ENCODE measurements around the gene ST8SIA5. TPM values are rescaled to one million over a fixed set of nuclear protein-coding genes. Genes with fewer than 3 reads are reported as not detected.

ST8SIA5 gene
- total RNA-seq, 1 donor from 2014 or later = 0.23 TPM

DNA sequence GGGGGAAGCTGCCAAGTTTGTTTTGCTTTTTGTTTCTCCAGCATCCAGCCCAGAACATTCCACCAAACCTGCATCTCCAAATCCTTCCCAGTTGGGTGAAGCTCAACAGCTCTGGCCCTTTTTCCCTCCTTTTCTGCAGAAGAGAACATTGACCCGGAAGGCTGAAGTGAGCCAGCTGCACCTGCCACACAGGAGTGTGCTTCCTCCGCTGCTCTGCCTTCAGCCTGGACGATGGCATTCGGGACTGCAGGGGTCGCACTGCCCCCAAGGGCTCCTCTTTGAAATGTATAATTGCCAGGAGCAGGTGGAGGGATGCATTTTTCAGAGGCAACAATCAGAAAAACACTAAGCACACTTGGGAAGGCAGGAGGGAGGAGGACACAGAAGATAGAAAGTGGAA, 41.8 kb downstream of the ST8SIA5 start:
- ATAC-seq (no peak), DNase-seq (ENCODE audit: low spot score) (no peak)

DNA sequence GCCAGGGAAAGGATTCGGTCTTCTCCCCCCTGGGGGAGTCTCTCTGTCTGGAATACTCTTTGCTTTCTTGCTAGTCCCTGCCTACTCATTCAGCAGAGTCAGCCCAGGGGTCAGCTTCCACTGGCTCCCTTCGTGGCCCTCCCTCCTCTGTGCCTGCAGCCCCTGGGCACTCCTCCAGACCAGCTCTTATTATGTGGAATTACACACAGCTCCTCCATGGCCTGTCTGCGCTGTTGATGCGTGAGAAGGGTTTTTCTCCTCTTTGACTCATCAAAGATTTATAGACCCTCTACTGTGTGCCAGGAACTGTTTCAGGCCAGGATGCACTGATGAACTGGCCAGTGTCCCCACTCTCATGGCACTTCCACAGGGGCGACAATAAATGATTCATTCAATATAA, 44.4 kb downstream of the ST8SIA5 start:
- ATAC-seq (no peak), DNase-seq (ENCODE audit: low spot score) (no peak)

DNA sequence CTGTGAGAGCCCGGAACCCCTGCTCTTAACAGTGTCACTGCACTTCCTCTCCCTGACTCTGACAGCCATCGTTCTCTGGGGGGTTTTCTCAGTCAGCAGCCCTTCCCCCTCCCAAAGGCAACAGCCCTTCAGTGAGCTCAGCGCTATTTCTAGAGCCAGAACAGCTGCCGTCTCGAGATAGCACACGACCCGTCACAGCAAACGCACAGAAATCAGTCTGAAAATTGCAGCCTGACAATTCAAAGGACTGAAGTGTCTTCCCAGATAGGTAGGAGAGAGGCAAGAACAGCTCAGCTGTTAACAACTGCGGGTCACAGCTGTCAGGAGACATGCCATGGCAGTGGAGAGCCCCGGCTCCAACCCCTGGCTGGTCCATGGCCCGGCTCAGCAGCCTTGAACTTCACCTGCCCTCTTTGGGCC, 45.4 kb downstream of the ST8SIA5 start:
- DNase-seq (ENCODE audit: low spot score) (no peak), ATAC-seq (no peak)

DNA sequence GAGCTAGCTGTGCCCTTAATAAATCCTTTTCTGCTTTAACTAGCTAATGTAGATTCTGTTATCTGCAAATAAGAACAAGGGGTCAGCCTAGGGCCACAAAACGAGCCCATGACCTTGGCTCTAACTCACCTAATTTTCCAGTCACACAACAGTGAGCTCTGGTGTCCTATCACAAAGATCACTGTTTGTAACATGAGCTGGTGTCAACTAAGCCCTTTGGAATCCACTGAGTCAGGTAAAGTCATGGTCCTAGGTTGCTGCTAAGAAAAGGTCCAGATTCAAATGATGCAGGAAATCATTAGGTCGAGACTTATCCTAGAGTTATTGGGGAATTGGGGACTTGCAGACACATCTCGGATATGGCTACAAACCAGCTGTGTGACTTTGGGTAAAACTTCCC, 49.9 kb downstream of the ST8SIA5 start:
- ATAC-seq = no peak
- no peak for DNase-seq (ENCODE audit: low spot score)

DNA sequence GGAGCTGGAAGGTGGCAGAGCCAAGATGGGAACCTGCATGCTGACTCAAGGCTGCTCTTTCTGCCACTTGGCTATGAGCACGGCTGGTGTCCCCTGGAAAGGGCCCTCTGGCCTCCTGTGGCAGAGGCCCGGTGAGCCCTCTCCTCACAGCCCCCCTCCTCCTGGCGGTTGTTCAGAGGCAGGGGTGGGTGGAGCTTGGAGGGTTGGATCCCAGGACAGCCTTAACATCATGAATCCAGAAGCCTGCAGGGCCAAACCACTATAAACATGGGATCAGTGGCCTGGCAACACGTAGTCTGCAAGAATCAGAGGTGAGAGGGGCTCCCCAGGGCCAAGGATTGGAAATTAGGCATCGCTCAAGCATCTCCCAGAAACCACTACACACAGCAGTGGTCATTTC, 51.3 kb downstream of the ST8SIA5 start:
- ATAC-seq = no peak
- DNase-seq (ENCODE audit: low spot score) = no peak

DNA sequence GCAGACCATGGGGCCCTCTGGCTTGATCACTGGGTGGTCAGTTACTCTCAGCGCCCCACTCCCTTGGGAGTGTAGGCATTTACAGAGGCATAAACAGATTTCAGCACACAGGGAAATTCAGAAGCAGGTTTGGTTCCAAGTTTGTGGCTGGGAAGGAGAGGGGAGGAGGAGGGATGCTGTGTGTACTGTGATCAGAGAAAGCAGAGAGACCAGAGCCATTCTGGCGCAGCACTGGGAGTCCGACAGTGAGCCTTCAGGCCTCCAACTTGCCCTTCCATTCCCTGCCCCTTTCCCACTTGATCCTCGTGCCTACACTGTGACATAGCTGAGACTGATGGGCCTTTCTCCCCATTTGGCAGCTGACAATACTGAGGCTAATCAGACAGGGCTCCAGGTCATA, 52.0 kb downstream of the ST8SIA5 start:
- ATAC-seq (no peak), DNase-seq (ENCODE audit: low spot score) (no peak)

DNA sequence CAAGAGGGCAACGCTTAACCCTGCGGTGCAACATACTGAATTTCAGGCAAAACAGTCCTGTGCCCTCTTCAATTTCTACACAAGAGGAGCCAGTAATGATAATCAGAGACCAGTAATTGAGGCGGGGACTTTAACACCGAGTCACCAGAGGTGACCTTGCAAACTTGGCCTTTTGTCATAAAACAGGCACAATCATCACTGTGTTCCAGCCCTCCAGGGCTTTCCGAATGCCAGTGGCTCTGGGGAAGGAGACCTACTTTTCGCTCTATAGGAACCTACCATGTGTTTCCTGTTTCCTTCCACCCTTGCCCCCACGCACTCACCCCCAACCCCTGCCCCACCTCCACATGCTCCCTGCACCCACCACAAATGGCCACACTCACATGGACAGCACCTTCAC, 52.7 kb downstream of the ST8SIA5 start:
- no peak for DNase-seq (ENCODE audit: low spot score)
- no peak for ATAC-seq

DNA sequence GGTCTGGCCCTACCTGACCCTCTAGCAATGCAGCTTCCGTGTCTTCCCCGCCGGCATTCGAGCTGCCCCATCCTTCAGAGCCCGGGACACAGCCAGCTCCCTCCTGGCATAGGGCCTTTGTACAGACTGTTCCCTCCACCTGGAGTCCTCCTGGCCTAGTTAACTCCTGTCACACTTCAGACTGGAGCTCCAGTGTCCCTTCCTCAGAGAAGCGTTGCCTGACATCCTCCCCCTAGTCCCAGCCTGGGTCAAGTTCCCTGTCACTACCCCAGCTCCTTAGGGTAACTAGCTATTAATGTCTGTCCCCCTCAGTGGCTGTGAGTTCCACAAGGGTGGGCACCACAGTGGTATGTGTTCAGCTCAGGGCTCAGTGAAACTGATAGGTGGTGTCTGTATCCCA, 54.4 kb downstream of the ST8SIA5 start:
- no peak for ATAC-seq

DNA sequence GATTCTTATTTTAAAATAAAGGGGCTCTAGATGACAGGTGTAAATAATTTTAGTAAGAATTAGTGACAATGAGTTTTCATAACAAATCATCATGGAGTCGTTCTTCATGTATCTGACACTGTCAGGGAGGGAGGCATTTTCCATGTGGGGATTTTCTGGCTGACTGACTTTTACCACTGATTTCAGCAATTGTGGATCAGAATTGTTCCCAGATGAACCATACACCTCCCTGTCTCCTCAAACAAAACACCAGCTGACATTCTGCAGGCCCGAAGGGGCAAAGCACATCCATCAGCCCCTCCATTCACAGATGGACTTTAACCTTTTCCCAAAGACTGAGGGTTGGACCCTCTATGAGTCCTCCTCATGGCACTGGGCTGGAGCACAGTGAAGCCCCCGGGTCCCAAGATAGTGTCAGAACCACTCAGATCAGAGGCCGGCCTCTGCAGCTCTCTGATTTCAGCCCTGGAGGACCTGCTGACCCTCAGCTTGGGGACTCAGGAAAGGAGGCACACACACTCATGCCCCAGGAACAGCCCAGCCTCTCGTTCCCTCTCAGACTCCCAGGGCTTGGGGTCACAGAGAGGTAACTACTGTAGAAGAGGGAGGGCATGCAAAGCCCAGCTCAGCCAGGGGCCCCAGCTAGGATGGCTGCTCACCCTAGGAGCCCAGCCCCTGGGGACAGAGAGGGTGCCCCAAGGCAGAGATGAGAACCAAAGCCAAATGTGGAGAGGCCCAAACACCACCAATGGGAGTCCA, 56.6 kb downstream of the ST8SIA5 start:
- DNase-seq (ENCODE audit: low spot score) = no peak
- ATAC-seq = no peak

More for the DNA sequence above, 54.4 kb downstream of the ST8SIA5 start:
- no peak for DNase-seq (ENCODE audit: low spot score)

DNA sequence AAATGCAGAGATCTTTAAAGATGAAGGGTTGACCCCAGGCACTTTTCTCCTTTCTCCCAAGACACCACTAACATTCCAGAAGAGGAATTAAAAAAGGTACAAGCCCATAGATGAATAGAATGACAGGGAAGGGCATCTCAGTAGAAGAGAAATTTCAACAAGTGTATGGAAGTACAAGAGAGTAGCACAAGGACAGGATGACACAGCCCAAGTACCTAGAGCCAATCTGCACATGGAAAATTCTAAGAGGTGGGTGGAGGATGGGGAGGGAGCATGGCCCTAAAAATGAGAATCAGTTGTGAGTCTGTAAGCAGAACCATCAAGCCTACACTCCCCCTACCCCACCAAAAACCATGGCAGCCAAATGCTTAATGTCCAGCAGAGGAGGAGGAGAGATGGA, 60.2 kb downstream of the ST8SIA5 start:
- DNase-seq (ENCODE audit: low spot score) = no peak
- ATAC-seq = no peak

DNA sequence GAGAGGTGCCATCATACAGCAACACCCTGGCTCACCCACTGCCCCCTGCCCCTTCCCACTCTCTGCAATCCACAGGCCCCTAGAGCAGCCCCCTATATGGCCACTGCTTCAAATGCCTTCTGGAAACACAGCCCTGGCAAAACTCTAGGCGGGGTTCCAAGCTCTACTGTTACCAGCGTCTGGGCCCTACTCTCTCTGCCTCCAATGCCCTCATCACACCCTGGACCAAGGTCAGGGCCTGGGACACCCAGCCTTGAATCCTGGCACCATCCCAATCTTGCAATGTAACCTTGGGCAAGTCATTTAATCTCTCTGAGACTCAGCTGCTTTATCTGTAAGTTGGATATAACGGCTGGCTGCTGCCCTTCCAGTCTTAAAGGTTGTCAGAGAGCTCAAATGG, 60.6 kb downstream of the ST8SIA5 start:
- DNase-seq (ENCODE audit: low spot score) = no peak
- no peak for ATAC-seq

DNA sequence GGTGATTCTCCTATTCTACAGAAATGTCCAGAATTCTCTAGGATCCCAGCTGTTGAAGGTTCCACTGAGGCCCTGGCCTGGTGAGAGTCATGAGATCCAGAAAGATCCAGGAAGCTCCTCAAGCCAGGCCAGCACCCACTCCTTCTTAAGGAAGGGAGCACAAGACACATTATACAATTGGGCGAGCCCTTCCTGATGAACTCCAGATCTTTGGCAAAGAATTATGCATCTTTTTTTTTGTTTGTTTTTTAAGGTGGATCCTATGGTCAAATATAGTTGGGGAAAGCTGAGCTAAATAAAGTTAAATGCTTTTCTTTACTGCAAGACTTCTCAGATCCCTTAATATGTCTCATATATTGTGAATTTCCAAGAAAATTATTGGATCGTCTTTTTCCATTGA, 62.9 kb downstream of the ST8SIA5 start:
- DNase-seq (ENCODE audit: low spot score) = no peak
- no peak for ATAC-seq

DNA sequence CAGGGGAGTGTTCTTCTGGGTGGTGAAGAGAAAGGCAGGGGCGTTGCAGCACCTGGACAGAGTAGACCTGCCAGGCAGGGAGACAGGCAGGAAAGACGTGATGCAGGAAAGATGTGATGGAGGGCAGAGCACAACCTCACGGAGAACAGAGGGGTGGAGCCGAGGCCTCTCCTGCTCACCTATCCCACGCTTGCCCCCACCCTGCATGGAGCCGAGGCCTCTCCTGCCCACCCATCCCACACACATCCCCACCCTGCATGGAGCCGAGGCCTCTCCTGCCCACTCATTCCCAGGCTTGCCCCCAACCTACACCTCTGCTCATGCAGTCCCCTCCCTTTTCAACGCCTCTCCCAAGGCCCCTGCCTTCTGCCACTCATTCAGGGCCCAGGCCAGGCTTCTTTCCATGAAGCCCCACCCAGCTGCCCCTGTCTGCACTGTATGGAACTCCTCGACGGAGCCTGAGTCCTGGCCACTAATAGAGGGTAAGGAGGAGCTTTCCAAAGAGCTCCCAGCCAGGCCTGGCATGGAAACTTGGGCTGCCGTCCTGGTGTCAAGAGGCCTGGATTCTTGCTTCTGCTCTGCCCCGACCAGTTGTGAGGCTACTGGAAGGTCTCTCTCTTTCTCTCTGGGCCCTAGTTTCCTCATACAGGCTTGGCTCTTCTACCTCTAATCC, 67.9 kb downstream of the ST8SIA5 start:
- DNase-seq (ENCODE audit: low spot score) (no peak), ATAC-seq (no peak)

DNA sequence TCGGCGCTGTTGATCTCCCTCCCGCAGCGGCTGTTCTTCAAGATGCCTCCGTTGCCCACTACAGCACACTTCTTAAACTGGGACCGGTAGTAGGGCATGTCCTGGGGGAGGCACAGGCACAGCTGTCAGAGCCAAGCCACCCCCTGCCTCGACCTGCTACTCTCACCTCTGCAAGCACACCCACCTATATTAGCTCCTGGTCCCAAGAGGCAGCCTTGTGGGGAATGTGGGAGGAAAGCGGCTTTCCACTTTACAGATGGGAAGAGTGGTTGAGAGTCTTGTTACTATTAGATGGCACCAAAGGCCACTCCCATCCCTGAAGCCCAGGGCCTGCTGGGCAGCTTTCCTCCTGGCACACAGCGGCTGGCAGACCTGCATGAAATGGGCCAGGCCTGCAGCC, 70.7 kb downstream of the ST8SIA5 start:
- DNase-seq (ENCODE audit: low spot score) (no peak), ATAC-seq (no peak)

DNA sequence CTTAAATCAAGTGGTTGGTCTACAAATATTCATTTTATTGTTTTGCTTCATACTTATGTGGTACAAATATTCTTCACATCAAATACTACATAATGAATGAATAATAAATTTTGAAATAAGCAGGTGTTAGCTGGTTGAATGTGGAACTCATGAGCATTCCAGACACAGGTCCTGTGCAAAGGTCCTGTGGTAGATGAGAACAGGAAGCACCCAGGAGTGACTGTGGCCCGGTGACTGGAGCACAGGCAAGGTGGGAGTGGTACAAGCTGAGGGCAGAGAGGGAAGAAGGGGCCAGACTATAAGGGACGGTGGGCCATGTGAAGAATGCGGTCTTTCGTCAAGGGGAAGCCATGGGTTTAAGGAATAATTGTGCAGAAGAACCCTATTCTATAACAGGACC, 73.6 kb downstream of the ST8SIA5 start:
- no peak for ATAC-seq
- no peak for DNase-seq (ENCODE audit: low spot score)

DNA sequence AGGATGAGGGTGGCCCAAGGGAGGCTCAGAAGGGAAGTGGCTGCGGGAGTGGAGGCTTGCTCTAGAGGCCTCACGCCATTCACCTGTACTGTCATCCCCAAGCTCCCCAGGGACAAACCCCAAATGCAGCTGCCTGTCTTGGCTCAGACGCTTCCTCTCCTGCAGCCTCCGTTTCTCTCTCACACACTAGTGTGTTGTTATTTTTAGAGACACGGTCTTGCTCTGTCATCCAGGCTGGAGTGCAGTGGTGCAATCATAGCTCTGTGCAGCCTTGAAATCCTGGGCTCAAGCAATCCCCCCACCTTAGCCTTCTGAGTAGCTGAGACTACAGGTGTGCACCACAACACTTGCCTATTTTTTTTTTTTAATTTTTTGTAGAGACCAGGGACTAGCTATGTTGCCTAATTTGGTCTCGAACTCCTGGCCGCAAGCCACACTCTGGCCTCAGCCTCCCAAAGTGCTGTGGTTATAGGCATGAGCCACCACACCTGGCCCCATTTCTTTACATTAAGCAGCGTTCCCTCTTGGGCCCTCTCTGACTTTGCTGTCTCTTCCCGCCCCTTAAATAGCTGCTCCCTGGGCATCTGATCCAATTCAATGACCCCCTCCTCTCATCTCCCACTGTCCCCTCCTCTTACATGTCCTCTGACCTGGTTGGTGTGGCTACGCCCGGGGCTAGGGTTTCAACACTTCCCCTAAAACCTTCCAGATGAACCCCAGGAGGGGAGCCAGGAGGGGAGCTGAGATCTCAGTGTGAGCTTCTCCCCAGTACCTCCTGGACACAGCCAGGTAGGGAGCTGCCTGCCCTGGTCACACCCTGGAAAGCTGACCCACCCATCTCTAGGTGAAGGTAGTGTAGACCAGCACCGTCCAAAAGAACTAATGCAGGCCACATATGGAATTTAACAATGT, 75.8 kb downstream of the ST8SIA5 start:
- DNase-seq (ENCODE audit: low spot score) (no peak), ATAC-seq (no peak)

DNA sequence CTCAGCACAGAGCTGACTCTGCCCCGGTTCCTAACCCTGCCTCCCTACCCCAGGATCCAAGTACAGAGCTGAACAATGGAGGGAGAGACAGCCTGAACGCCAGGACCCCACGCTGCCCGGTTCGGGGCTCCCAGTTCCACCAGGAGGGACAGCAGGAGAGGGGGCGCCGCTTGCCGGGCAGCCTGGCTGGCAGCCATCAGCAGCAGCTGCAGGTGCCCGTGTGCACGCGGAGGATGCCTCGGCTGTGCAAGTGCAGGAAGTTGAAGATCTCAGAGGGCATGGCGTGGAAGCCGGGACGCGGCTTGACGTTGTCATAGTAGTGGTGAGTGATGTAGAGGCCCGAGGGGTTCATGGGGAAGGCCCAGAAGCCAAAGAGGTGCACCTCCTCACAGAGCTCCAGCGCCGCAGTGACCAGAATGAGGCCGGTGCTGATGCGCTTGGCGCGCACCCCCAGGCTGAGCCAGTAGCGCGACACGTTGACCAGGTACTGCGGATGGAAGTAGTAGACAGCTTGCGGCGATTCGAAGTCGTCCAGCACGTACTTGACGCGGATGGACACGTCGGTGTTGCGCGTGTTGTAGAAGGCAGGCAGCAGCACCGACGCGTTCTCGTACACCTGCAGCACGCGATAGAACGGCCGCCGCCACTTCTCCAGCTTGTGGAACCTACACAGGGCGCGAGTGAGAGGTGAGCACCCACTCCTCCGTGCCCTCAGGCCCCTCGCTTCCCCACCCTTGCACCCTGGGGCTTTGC, 76.8 kb downstream of the ST8SIA5 start:
- DNase-seq (ENCODE audit: low spot score) (no peak), ATAC-seq (no peak)

DNA sequence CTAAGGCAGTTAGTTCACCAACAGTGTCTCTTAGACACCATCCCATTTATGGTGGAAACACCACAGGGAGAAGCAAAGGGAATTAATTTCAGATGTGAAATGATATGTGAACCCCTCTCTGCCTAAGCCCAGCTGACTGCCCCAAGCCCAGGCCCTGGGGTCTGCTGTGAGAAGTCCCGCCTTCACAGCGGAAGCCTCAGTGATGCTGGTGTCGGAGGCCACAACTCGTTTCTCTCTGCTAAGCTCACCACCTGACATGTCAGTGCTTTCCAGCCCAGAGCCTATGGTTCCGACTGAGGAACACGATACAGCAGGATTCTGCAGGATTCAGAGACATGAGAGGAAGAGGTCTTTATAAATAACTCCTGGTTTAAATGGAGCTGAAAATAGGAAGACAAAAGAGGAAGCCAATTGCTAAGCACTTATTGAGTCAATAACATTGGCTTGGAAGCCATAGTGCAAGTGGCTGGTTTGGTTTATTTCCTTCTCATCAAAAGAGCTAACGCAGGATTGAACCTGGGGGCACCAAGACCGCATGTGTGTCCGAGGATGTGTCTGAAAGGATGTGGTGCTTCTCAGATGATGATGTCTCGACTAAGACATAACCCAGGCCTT, 78.0 kb downstream of the ST8SIA5 start:
- ATAC-seq = no peak
- DNase-seq (ENCODE audit: low spot score) = no peak

DNA sequence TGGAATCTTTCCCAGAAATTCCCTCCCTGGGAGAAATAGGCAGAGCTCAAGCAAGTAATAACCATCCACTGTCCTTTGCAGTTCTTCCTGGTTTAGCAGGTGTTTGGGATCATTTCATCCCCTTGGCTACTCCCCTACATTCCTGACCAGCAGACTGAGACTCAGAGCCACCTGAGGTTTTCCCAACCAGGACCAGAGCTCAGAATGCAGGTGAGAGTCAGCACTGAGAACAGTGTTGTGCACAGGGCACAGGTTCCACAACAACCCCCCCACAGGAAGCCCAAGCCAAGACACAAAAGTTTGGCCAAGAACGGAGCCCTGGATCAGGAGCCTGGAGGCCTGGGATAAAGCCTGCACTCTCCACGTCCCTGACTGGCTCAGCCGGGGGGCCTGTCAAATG, 78.8 kb downstream of the ST8SIA5 start:
- no peak for DNase-seq (ENCODE audit: low spot score)
- ATAC-seq = no peak

DNA sequence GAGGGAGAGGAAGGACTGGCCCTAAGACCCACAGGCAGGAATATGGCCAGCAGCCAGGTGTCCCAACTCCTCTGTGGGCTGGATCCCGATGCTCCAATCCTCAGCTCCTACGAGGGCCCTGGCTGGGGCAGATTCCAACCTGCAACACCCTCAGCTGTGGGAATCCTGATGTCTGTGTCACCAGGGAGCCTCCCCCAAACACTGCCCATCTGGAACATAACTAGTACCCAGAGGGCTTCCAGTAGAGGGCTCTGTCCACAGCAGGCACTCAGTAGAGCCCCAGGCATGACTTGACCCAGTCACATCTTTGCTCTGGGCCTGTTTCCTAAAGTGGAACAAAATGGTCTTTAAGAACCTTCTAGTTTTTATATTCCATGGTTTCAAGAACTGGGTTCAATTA, 79.2 kb downstream of the ST8SIA5 start:
- no peak for DNase-seq (ENCODE audit: low spot score)
- ATAC-seq = peak; percentile 37

All from left lobe of liver (tissue), 2 donors.